ENCODE measurements around the gene TRNAU1AP. TPM values are rescaled to one million over a fixed set of nuclear protein-coding genes. Genes with fewer than 3 reads are reported as not detected.
"Not testable (repeated sequence)": the region's sequence is repeated elsewhere in the genome, so short reads cannot be mapped to it uniquely, and the experiment has no call there.

The TRNAU1AP gene
- total RNA-seq, 1 donor from 2014 or later, result 23.6 TPM

- DNase-seq (ENCODE audit: extremely low read depth, low read depth, low spot score), result no peak
Measured at GRCh38 chr1:28521502-28522164, 31.3 kb upstream of the TRNAU1AP start.

- not testable (repeated sequence) for DNase-seq (ENCODE audit: extremely low read depth, low read depth, low spot score)
Measured at GRCh38 chr1:28522537-28522936, 30.3 kb upstream of the TRNAU1AP start.

GRCh38 chr1:28525002-28525642, 27.8 kb upstream of the TRNAU1AP start:
- not testable (repeated sequence) for DNase-seq (ENCODE audit: extremely low read depth, low read depth, low spot score)

DNA sequence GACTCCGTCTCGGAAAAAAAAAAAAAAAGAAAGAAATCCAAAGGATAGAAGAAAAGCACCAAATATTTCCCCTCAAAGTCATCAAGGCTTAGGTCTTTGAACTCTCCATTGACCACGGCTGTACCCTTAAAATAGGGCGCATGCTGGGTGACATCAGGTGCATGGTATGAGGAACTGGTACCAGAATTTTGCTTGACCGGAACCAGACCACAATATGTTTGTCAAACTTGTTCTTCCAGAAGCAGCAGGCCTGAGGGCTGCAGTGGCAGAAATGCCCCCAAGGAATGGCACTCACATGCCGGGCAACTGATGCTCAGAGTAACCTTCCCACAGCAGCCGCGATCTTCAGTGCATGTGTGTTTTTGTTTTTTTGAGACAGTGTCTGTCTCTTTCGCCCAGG, 26.0 kb upstream of the TRNAU1AP start:
- no peak for DNase-seq (ENCODE audit: extremely low read depth, low read depth, low spot score)

- no peak for DNase-seq (ENCODE audit: extremely low read depth, low read depth, low spot score)
Measured at GRCh38 chr1:28530456-28530855, 22.4 kb upstream of the TRNAU1AP start.

GRCh38 chr1:28534671-28535070, 18.2 kb upstream of the TRNAU1AP start:
- no peak for DNase-seq (ENCODE audit: extremely low read depth, low read depth, low spot score)

DNA sequence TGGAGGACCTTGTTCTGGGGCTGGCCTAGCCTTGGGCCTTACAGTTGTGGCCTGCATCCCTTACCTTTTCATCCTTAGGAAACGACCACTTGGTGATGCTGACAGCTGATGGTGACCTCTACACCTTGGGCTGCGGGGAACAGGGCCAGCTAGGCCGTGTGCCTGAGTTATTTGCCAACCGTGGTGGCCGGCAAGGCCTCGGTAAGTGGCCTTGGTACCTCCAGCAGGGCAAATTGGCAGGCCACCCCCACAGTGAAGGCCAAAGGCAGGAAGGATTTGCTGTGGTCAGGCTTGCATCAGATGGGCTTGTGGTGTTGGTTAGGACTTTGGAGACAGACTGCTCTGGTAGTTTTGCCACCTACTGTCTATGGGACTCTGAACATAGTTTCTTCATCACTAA, 17.7 kb upstream of the TRNAU1AP start:
- no peak for DNase-seq (ENCODE audit: extremely low read depth, low read depth, low spot score)

- no peak for DNase-seq (ENCODE audit: extremely low read depth, low read depth, low spot score)
Measured at GRCh38 chr1:28537457-28538199, 15.3 kb upstream of the TRNAU1AP start.

GRCh38 chr1:28538286-28538685, 14.6 kb upstream of the TRNAU1AP start:
- no peak for DNase-seq (ENCODE audit: extremely low read depth, low read depth, low spot score)

DNA sequence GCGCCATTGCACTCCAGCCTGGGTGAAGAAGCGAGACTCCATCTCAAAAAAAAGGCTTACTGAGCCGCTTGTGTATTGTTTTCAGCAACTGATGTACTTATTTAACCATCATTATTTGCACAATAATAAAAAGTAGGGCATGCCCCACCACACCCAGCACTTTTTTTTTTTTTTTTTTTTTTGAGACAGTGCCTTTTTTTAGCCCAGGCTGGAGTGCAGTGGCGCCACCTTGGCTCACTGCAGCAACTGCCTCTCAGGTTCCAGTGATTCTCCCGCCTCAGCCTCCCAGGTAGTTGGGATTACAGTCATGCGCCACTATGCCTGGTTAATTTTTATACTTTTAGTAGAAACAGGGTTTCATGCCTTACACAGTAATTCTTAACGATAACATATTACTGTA, 12.2 kb upstream of the TRNAU1AP start:
- no peak for DNase-seq (ENCODE audit: extremely low read depth, low read depth, low spot score)

- DNase-seq (ENCODE audit: extremely low read depth, low read depth, low spot score), result not testable (repeated sequence)
Measured at GRCh38 chr1:28541414-28542015, 11.4 kb upstream of the TRNAU1AP start.

DNA sequence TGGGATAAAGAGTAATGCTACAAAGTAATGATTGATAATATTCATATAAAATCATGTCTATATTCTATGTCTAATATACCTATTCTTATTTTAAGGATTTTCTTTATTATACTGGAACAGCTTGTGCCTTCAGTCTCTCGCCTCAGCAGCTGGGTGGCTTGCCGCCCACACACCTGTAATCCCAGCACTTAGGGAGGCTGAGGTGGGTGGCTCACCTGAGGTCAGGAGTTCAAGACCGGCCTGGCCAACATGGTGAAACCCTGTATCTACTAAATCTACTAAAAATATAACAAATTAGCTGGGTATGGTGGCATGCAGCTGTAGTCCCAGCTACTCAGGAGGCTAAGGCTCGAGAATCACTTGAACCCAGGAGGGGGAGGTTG, 7.6 kb upstream of the TRNAU1AP start:
- DNase-seq (ENCODE audit: extremely low read depth, low read depth, low spot score), result no peak

DNA sequence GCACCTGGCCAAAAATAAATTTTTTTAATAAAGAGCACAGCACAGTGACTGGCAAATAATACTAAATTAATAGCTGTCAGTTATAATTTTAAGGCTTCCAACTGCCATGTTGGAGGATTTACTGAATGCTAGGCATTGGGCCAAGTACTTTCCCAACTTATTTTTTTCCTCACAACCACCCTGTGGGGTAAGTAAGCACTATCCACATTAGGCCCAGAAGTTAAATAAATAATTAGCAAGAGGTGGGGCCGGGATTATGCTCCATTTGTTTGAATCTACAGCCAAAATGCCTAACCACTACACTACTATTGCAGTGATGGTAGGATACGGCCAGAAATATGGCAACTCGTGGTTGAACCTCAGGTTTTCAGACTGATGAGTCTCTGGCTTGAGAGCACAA, 4.6 kb upstream of the TRNAU1AP start:
- DNase-seq (ENCODE audit: extremely low read depth, low read depth, low spot score), result no peak

DNA sequence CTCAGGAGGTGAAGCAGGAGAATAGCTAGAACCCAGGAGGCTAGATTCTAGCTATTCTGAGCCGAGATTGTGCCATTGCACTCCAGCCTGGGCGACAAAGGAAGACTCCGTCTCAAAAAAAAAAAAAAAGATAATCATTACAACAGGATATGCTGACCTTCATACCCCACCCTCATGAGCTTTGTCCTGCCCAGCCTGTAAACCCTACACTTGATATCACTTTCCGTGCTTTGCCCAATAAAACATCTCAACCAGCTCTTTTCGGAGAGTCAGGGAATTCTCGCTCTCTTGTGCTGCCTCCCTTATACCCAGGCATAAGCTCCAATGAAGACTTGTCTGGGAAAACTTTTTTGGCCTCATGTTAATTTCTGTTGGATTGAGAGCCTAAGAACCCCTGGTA, 1.5 kb upstream of the TRNAU1AP start:
- no peak for DNase-seq (ENCODE audit: extremely low read depth, low read depth, low spot score)

GRCh38 chr1:28560886-28561285, 8.0 kb downstream of the TRNAU1AP start:
- no peak for DNase-seq (ENCODE audit: extremely low read depth, low read depth, low spot score)

DNA sequence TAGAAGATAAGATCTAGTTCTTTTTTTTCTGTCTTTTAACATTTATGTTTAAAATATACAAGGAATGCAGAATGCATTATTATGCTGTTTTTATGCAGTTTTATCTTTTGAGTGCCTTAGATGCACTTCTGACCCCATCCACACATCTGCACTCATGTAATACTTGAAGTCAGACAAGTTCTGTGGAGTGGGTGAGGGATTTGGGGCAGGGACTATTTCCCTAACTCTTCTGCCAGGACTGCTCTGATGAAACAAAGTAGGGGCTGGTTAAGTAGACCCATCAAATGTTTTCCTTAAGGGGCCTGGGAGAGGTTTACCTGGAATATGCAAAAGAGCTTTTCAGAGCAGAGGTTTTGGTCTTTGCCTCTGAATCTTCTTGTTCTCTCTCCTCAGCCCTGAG, 11.4 kb downstream of the TRNAU1AP start:
- no peak for DNase-seq (ENCODE audit: extremely low read depth, low read depth, low spot score)

GRCh38 chr1:28565040-28565439, 12.2 kb downstream of the TRNAU1AP start:
- DNase-seq (ENCODE audit: extremely low read depth, low read depth, low spot score), result no peak

GRCh38 chr1:28565726-28566125, 12.8 kb downstream of the TRNAU1AP start:
- no peak for DNase-seq (ENCODE audit: extremely low read depth, low read depth, low spot score)

GRCh38 chr1:28566931-28567330, 14.0 kb downstream of the TRNAU1AP start:
- DNase-seq (ENCODE audit: extremely low read depth, low read depth, low spot score), result no peak

DNA sequence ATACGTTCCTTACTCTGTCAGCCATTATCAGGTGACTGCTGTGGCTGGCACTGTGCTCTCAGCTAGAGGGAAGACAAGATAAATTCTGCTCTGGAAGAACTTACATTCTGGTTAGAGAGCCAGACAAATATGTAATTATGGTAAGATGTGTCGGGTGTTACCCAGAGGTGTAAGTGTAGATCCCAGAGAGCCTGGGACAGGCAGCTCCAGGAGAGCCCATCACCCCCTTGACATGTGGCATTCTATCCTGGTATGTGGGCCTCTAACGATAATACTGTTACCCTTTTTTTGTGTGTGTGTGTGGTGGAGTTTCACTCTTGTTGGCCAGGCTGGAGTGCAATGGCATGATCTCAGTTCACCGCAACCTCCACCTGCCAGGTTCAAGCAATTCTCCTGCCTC, 19.0 kb downstream of the TRNAU1AP start:
- DNase-seq (ENCODE audit: extremely low read depth, low read depth, low spot score), result no peak

DNA sequence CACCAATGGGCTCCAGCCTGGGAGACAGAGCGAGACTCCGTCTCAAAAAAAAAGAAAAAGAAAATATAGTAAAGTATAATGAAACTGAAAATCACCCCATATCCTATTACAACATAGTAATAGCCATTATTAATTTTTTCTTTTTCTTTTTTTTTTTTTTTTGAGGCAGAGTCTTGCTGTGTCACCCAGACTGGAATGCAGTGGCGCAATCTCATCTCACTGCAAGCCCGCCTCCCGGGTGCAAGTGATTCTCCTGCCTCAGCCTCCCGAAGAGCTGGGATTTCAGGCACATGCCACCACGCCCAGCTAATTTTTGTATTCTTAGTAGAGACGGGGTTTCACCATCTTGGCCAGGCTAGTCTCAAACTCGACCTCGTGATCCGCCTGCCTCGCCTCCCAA, 20.0 kb downstream of the TRNAU1AP start:
- DNase-seq (ENCODE audit: extremely low read depth, low read depth, low spot score), result not testable (repeated sequence)

DNA sequence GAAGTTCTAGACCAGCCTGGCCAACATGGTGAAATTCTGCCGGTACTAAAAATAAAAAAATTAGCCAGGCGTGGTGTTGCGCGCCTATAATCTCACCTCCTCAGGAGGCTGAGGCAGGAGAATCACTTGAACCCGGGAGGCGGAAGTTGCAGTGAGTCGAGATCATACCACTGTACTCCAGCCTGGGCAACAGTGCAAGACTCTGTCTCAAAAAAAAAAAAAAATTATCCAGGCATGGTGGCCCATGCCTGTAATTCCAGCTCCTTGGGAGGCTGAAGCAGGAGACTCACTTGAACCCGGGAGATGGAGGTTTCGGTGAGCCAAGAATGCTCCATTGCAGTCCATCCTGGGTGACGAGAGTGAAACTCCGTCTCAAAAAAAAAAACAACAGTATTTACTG, 20.7 kb downstream of the TRNAU1AP start:
- no peak for DNase-seq (ENCODE audit: extremely low read depth, low read depth, low spot score)
